NCI-H2196 treated with DMSO at 0.1 percent for 48 hours (cell line): ENCODE measurements around the gene GPAM.
"Not testable (repeated sequence)": the region's sequence is repeated elsewhere in the genome, so short reads cannot be mapped to it uniquely, and the experiment has no call there.

Experiments used
- DNase-seq: peaks from one replicate; lab custom pipeline; 2025; ENCODE audit not compliant: unreplicated experiment; lab: John Stamatoyannopoulos, UW

The GPAM gene

GRCh38 chr10:112135604-112136003, 48.0 kb downstream of the GPAM start:
- no peak for DNase-seq

GRCh38 chr10:112132435-112132834, 51.1 kb downstream of the GPAM start:
- no peak for DNase-seq

GRCh38 chr10:112131996-112132395, 51.6 kb downstream of the GPAM start:
- DNase-seq: no peak

- no peak for DNase-seq
These were observed 52.2 kb downstream of the GPAM start for GRCh38 chr10:112131346-112131745.

- no peak for DNase-seq
These were observed 56.7 kb downstream of the GPAM start for GRCh38 chr10:112126901-112127300.

GRCh38 chr10:112126172-112126571, 57.4 kb downstream of the GPAM start:
- DNase-seq: no peak

GRCh38 chr10:112124866-112125265, 58.7 kb downstream of the GPAM start:
- no peak for DNase-seq

GRCh38 chr10:112122827-112123226, 60.7 kb downstream of the GPAM start:
- DNase-seq: no peak

- no peak for DNase-seq
These were observed 63.1 kb downstream of the GPAM start for GRCh38 chr10:112120491-112120890.

- no peak for DNase-seq
These were observed 67.7 kb downstream of the GPAM start for GRCh38 chr10:112115781-112116385.

GRCh38 chr10:112109779-112110178, 73.8 kb downstream of the GPAM start:
- DNase-seq: not testable (repeated sequence)
